Thyroid gland (tissue), 4 donors: ENCODE results near the gene ANKS1A. TPM values are rescaled to one million over a fixed set of nuclear protein-coding genes. Genes with fewer than 3 reads are reported as not detected.

Experiments used
- DNase-seq, 2 donors: peaks; one replicate each; pipeline ENCODE4 v3.0.0-alpha.2; 2019
- H3K27ac ChIP-seq, 3 donors: fragments of 200-600 bp; sonication (generic); 1 replicate in 2 of 3; 2 replicates in 1 of 3; pipeline ENCODE4 v1.5.1; 2016 to 2019; ENCODE audit warnings: mild to moderate bottlenecking in 1 of 3, moderate library complexity in 1 of 3
- H3K27me3 ChIP-seq: fragments of 200-600 bp; sonication (generic); one replicate; pipeline ENCODE4 v1.5.1; 2019
- H3K36me3 ChIP-seq, 2 donors: fragments of 200-600 bp; sonication (generic); one replicate each; pipeline ENCODE4 v1.5.1; 2016 to 2019
- H3K4me1 ChIP-seq, 2 donors: fragments of 200-600 bp; sonication (generic); one replicate each; pipeline ENCODE4 v1.5.1; 2017 to 2019
- H3K4me3 ChIP-seq, 3 donors: fragments of 200-600 bp; sonication (generic); replicated peaks in 1 of 3; 1 replicate in 2 of 3; 2 replicates in 1 of 3; pipeline ENCODE4 v1.5.1; 2016; ENCODE audit warnings: mild to moderate bottlenecking in 1 of 3
- H3K9me3 ChIP-seq: fragments of 200-600 bp; sonication (generic); one replicate; pipeline ENCODE4 v1.5.1; 2017
- POLR2A ChIP-seq, 2 donors: fragments of 450-650 bp; IDR thresholded peaks; one replicate each; pipeline ENCODE4 v1.6.1; 2017; ENCODE audit warnings: antibody characterized with exemption in 2 of 2, mild to moderate bottlenecking in 2 of 2, moderate library complexity in 1 of 2
- WGBS, 2 donors: methylation state at CpG; one replicate each; pipeline ENCODE4 v1.1.5; 2017; 5-methylcytosine and 5-hydroxymethylcytosine counted together
- intact Hi-C: fragments of 100-400 bp; cut with DNase I; formaldehyde crosslinking; loops from one replicate; pipeline ENCODE4 v1.15.1; 2023
- total RNA-seq, 4 donors: library from RNA; depleted of rRNA; stranded (reverse); fragments of >200 nt; gene quantifications; one replicate each; pipeline ENCODE4 v1.2.3, GENCODE V29; 2016
- TF ChIP-seq, protein P1 (sequence below), 6 experiments: fragments of 200-600 bp in 3 of 6; fragments of 450-650 bp in 3 of 6; sonication (generic) in 3 of 6; IDR thresholded peaks; one replicate each; pipeline ENCODE4 v1.5.1; 2016 to 2019; ENCODE audit warnings: antibody characterized with exemption in 6 of 6, mild to moderate bottlenecking in 2 of 6, inconsistent platforms in 1 of 6, moderate library complexity in 1 of 6

The ANKS1A gene
- total RNA-seq, 4 donors from 2014 or later, result 29.9 to 43.8 (median 34.4) TPM

DNA sequence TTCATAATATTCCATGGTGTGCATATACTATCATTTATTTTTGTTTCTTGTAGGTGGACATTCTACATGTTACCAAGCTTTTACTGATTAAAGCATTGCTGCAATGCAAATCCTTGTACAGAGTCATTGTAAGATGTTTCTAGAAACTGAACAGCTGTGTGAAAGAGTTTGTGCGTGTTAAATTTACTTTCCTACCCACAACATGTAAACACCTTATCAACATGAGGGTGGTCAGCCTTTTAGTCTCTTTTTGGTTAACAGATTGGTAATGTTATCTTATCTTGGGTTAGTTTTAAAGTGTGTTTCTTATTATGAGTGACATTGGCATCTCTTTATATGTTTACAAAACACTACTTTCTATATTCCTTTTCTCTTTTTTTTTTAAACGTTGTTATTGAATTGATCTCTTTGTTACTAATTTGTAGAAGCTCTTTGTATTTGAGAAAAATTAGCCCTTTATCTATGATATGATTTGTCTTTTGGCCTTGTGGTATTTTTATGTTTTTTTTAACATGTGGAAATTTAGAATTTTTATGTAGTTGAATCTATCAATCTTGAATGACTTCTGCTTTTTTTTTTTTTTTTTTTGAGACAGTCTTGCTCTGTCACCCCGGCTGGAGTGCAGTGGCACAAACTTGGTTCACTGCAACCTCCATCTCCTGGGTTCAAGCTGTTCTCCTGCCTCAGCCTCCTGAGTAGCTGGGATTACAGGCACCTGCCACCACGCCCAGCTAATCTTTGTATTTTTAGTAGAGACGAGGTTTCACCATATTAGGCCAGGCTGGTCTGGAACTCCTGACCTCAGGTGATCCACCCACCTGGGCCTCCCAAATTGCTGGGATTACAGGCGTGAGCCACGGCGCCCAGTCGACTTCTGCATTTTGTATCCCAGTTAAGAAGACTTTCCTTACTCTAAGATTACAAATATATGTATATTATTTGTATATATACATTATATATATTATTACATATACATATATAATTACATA, 140.0 kb downstream of the ANKS1A start:
- Histone ChIP-seq H3K36me3 (no peaks in the 10 kb centered on the region), H3K4me3 (no peak overlapping the region), H3K27ac (peak overlapping the region in 2 of 3 donors; percentile 24 to 96), H3K9me3 (no peaks in the 10 kb centered on the region), H3K27me3 (no peaks in the 10 kb centered on the region), H3K4me1 (peaks cover 24 to 48% of the 10 kb centered on the region in 2 donors)
- DNase-seq, result no peak
- intact Hi-C loops, result no loop called here
- 94% methylated on average over 9 of the region's 9 CpGs for WGBS, 2 donors
- TF ChIP-seq POLR2A (IDR thresholded peaks at IDR 0.05), result no peak
- TF ChIP-seq, protein P1, sequence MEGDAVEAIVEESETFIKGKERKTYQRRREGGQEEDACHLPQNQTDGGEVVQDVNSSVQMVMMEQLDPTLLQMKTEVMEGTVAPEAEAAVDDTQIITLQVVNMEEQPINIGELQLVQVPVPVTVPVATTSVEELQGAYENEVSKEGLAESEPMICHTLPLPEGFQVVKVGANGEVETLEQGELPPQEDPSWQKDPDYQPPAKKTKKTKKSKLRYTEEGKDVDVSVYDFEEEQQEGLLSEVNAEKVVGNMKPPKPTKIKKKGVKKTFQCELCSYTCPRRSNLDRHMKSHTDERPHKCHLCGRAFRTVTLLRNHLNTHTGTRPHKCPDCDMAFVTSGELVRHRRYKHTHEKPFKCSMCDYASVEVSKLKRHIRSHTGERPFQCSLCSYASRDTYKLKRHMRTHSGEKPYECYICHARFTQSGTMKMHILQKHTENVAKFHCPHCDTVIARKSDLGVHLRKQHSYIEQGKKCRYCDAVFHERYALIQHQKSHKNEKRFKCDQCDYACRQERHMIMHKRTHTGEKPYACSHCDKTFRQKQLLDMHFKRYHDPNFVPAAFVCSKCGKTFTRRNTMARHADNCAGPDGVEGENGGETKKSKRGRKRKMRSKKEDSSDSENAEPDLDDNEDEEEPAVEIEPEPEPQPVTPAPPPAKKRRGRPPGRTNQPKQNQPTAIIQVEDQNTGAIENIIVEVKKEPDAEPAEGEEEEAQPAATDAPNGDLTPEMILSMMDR (IDR thresholded peaks at IDR 0.05), result no peak

DNA sequence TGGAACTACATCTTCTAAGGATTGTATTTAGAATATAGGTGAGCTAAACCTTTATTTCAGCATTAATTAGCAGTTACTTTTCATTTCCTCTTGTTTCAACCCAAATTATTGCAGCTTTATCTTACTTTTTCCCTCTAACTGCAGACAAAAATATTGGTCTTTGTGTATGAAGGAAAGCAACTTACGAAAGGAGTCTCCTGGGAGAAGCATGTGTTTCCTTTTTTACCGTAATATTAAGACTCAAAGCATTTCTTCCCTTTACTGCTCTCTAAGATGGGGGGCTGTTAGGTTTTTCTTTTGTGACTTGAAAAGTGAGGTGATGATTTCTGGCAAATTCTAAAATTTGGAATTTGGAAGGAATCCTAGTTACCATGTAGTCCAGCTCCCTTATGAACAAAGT, 141.0 kb downstream of the ANKS1A start:
- Histone ChIP-seq H3K4me1 (peaks cover 24 to 48% of the 10 kb centered on the region in 2 donors), H3K27me3 (no peaks in the 10 kb centered on the region), H3K4me3 (no peak overlapping the region), H3K36me3 (no peaks in the 10 kb centered on the region), H3K9me3 (no peaks in the 10 kb centered on the region), H3K27ac (no peak overlapping the region)
- intact Hi-C loops, result no loop called here
- DNase-seq, result no peak
- TF ChIP-seq, protein P1 (IDR thresholded peaks at IDR 0.05), result no peak
- no peak for TF ChIP-seq POLR2A (IDR thresholded peaks at IDR 0.05)
- 75 to 76% methylated on average over 2 of the region's 2 CpGs for WGBS, 2 donors

GRCh38 chr6:35031611-35032529, 142.8 kb downstream of the ANKS1A start:
- DNase-seq, result peak; percentile 41 to 43
- Histone ChIP-seq H3K4me1 (peaks cover 30 to 51% of the 10 kb centered on the region in 2 donors), H3K27me3 (no peaks in the 10 kb centered on the region), H3K36me3 (no peaks in the 10 kb centered on the region), H3K4me3 (no peak overlapping the region), H3K27ac (peak overlapping the region; percentile 40 to 59 (median 46)), H3K9me3 (no peaks in the 10 kb centered on the region)
- intact Hi-C loops, result no loop called here
- TF ChIP-seq POLR2A (IDR thresholded peaks at IDR 0.05), result no peak
- WGBS, 2 donors, result 59 to 63% methylated on average over 5 of the region's 5 CpGs

DNA sequence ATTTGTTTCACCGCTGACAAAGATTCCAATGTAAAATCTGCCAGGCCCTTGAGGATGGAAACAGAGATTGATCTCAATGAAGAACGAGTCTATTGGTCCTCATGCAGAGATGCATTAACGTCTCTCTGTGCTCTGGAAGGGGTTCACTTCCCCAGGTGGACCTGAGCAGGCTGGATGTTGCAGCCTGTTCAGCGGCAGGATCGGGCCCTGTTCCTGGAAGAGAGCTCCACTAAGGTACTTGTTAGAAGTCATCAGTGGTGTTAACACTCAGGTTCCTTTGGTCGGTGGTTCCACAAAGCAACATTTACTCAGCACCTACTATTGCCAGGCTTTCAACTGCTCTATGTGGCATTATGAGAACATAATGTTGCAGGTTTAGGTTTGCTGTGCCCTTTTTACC, 144.6 kb downstream of the ANKS1A start:
- Histone ChIP-seq H3K27me3 (no peaks in the 10 kb centered on the region), H3K36me3 (no peaks in the 10 kb centered on the region), H3K4me1 (peaks cover 44 to 69% of the 10 kb centered on the region in 2 donors), H3K9me3 (no peaks in the 10 kb centered on the region), H3K27ac (no peak overlapping the region), H3K4me3 (no peak overlapping the region)
- no peak for DNase-seq
- 94 to 98% methylated on average over 6 of the region's 6 CpGs for WGBS, 2 donors
- no peak for TF ChIP-seq POLR2A (IDR thresholded peaks at IDR 0.05)
- TF ChIP-seq, protein P1 (IDR thresholded peaks at IDR 0.05), result no peak
- intact Hi-C loops, result no loop called here

DNA sequence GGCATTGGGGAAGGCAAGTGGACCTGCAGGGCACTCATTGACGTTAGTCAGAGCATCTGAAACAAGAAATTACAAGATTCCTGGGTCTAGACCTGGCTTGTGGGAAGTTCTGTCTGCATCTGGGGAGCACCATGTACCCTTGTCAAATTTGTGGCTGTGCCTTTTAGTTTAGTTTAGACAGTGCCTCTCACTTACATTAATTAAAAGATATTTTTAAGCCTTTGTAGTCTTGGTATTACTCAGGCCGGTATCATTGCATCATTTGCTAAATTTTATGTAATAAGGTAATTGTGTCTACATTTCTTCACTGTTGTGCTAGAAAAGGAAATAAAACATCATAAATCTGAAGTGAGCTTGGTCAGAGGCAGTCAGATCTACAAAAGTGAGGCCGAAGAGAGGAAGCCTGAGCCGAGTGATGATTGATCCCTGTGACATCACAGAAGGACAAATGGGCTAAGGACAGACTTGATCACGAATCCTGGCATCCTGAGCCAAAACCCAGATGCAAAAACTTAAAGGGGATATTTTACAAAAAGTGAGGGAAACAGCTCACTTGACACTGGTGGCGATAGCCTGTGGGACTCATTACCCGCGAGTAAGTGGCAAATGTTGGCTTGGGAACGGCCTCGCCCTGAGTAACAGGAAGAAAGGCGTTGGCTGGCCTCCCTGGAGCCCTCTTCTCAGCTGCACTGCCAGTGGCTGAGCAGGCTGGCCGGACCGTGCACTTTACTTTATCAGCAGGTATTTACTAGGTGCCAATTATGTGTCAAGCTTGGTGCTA, 145.5 kb downstream of the ANKS1A start:
- H3K4me1 ChIP-seq, result peaks cover 46 to 74% of the 10 kb centered on the region in 2 donors
- TF ChIP-seq, protein P1 (IDR thresholded peaks at IDR 0.05), result no peak
- no peak for TF ChIP-seq POLR2A (IDR thresholded peaks at IDR 0.05)
- H3K4me3 ChIP-seq, result no peak overlapping the region
- intact Hi-C loops, result no loop called here
- WGBS, 2 donors, result 43 to 52% methylated on average over 13 of the region's 13 CpGs
- no peaks in the 10 kb centered on the region for H3K36me3 ChIP-seq
- no peaks in the 10 kb centered on the region for H3K9me3 ChIP-seq
- H3K27ac ChIP-seq, result peak overlapping the region; percentile 79 to 87 (median 86)
- no peaks in the 10 kb centered on the region for H3K27me3 ChIP-seq
- peak; percentile 89 for DNase-seq
